Stomach (tissue), 9 donors: Measurements from ENCODE around the gene VAPA. TPM values are rescaled to one million over a fixed set of nuclear protein-coding genes. Genes with fewer than 3 reads are reported as not detected.
"Not testable (repeated sequence)": the region's sequence is repeated elsewhere in the genome, so short reads cannot be mapped to it uniquely, and the experiment has no call there.

ENCODE experiments used
- DNase-seq, 2 donors: peaks; one replicate each; pipeline versions ENCODE4 v3.0.0 to v3.0.0-alpha.2; 2013 to 2019
- H3K27ac ChIP-seq, 5 donors: fragments of 200-600 bp in 4 of 5; sonication (generic) in 4 of 5; one replicate each; pipeline ENCODE4 v1.5.1; 2013 to 2019; ENCODE audit warnings: mild to moderate bottlenecking in 1 of 5, moderate library complexity in 1 of 5
- H3K27me3 ChIP-seq, 3 donors: fragments of 200-600 bp; sonication (generic); one replicate each; pipeline ENCODE4 v1.5.1; 2017 to 2019; ENCODE audit warnings: mixed run types in 1 of 3
- H3K36me3 ChIP-seq, 4 donors: fragments of 200-600 bp; sonication (generic); 1 replicate in 3 of 4; 2 replicates in 1 of 4; pipeline ENCODE4 v1.5.1; 2016 to 2019
- H3K4me1 ChIP-seq, 4 donors: fragments of 200-600 bp; sonication (generic); one replicate each; pipeline ENCODE4 v1.5.1; 2016 to 2019
- H3K4me3 ChIP-seq, 4 donors: fragments of 200-600 bp; sonication (generic) in 3 of 4; one replicate each; pipeline ENCODE4 v1.5.1; 2016 to 2019; ENCODE audit warnings: mild to moderate bottlenecking in 1 of 4
- H3K9me3 ChIP-seq, 4 donors: fragments of 200-600 bp; sonication (generic); one replicate each; pipeline ENCODE4 v1.5.1; 2016 to 2019
- EP300 ChIP-seq: sonication (generic); formaldehyde crosslinking; IDR thresholded peaks from one replicate; pipeline ENCODE4 v1.6.1; 2017; ENCODE audit warnings: antibody characterized with exemption
- POLR2A ChIP-seq, 4 donors: fragments of 450-650 bp; IDR thresholded peaks; one replicate each; pipeline ENCODE4 v1.6.1; 2016; ENCODE audit warnings: antibody characterized with exemption in 4 of 4, control low read depth in 2 of 4, mild to moderate bottlenecking in 1 of 4, moderate library complexity in 1 of 4
- POLR2AphosphoS5 ChIP-seq, 3 donors: sonication (generic); formaldehyde crosslinking; IDR thresholded peaks; one replicate each; pipeline ENCODE4 v1.6.1; 2016; ENCODE audit warnings: antibody characterized with exemption in 3 of 3
- WGBS, 5 donors: extraction: QIAGEN DNeasy Blood & Tissue Kit in 3 of 5; methylation state at CpG; one replicate each; pipeline versions ENCODE4 v1.1.5 to v1.1.7; 2013 to 2018; 5-methylcytosine and 5-hydroxymethylcytosine counted together
- intact Hi-C: fragments of 100-400 bp; cut with DNase I; formaldehyde crosslinking; loops from one replicate; pipeline ENCODE4 v1.15.1; 2023; ENCODE audit warnings: low total_unique reads
- polyA plus RNA-seq, 3 donors: library from polyadenylated mRNA; stranded (reverse); fragments of 200-250 nt; gene quantifications; one replicate each; pipeline ENCODE4 v1.2.3, GENCODE V29; 2013
- total RNA-seq, 5 donors: library from RNA; depleted of rRNA; stranded (reverse); fragments of >200 nt; gene quantifications; one replicate each; pipeline versions ENCODE4 v1.1.0 to v1.2.3, GENCODE V29; 2014 to 2016
- TF ChIP-seq, protein P1 (sequence below), 7 experiments: fragments of 450-650 bp in 4 of 7; fragments of 200-600 bp in 3 of 7; sonication (generic) in 3 of 7; IDR thresholded peaks; one replicate each; pipeline ENCODE4 v1.5.1; 2016 to 2019; ENCODE audit warnings: antibody characterized with exemption in 7 of 7, control low read depth in 2 of 7, mild to moderate bottlenecking in 1 of 7
- donor health status: healthy with polysubstance abuse.
- donor health status: Bipolar disorder and iron deficiency.
- donor health status: healthy.

The VAPA gene
- total and polyA plus RNA-seq, 8 donors, result 113 to 822 (median 169) TPM

DNA sequence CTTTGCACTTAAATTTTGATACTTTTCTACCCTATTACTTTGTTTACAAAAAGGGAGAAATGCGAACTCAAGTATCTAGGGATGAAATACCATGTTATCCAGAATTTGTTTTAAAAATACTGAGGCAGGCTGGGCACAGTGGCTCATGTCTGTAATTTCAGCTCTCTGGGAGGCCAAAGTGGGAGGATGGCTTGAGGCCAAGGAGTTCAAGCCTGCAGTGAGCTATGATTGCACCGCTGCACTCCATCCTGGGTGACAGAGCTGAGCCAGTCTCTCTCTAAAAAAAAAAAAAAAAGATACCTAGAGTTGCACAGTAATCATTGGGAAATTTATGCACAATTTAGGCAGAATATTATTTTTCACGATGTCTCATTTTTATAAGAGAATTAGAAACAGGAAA, 12.4 kb upstream of the VAPA start:
- Histone ChIP-seq H3K27ac (no peak overlapping the region), H3K36me3 (no peaks in the 10 kb centered on the region), H3K4me3 (no peak overlapping the region), H3K27me3 (no peaks in the 10 kb centered on the region), H3K4me1 (peaks cover 0 to 13% (median 0%) of the 10 kb centered on the region in 4 donors), H3K9me3 (no peaks in the 10 kb centered on the region)
- WGBS, 5 donors, result 57 to 88% (median 73%) methylated on average over 3 of the region's 3 CpGs
- DNase-seq, result no peak
- TF ChIP-seq EP300 (no peak), POLR2AphosphoS5 (IDR thresholded peaks at IDR 0.05) (no peak), POLR2A (IDR thresholded peaks at IDR 0.05) (no peak)
- TF ChIP-seq, protein P1, sequence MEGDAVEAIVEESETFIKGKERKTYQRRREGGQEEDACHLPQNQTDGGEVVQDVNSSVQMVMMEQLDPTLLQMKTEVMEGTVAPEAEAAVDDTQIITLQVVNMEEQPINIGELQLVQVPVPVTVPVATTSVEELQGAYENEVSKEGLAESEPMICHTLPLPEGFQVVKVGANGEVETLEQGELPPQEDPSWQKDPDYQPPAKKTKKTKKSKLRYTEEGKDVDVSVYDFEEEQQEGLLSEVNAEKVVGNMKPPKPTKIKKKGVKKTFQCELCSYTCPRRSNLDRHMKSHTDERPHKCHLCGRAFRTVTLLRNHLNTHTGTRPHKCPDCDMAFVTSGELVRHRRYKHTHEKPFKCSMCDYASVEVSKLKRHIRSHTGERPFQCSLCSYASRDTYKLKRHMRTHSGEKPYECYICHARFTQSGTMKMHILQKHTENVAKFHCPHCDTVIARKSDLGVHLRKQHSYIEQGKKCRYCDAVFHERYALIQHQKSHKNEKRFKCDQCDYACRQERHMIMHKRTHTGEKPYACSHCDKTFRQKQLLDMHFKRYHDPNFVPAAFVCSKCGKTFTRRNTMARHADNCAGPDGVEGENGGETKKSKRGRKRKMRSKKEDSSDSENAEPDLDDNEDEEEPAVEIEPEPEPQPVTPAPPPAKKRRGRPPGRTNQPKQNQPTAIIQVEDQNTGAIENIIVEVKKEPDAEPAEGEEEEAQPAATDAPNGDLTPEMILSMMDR (IDR thresholded peaks at IDR 0.05), result no peak
- intact Hi-C loops, result no loop called here

DNA sequence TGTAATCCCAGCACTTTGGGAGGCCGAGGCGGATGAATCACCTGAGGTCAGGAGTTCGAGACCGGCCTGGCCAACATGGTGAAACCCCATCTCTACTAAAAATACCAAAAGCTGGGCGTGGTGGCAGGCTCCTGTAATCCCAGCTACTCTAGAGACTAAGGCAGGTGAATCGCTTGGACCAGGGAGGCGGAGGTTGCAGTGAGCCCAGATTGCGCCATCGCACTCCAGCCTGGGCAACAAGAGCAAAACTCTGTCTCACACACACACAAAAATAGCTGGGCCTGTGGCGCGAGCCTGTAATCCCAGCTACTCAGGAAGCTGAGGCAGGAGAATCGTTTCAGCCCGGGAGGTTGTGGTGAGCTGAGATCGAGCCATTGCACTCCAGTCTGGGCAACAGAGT, 11.6 kb upstream of the VAPA start:
- H3K36me3 ChIP-seq, DNase-seq, H3K9me3 ChIP-seq, H3K27me3 ChIP-seq, intact Hi-C loops, H3K27ac ChIP-seq, H3K4me3 ChIP-seq: not testable (repeated sequence)
- H3K4me1 ChIP-seq, result peaks cover 0 to 13% (median 0%) of the 10 kb centered on the region in 4 donors
- WGBS, 5 donors, result 87 to 96% (median 92%) methylated on average over 14 of the region's 14 CpGs

DNA sequence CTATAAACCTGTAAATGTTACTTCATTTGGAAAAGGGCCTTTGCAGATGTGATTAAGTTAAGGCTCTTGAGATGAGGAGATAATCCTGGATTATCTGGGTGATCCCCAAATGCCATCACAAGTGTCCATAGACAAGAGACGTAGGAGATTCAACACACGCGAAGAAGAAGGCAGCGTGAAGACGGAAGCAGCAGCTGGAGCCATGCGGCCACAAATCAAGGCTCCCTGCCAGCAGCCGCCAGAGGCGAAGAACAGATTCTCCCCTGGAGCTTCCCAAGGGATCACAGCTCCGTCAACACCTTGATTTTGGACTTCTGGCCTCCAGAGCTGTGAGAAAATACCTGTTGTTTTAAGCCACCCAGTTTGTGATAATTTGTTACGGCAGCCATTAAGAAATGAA, 11.0 kb upstream of the VAPA start:
- Histone ChIP-seq H3K27me3 (no peaks in the 10 kb centered on the region), H3K27ac (no peak overlapping the region), H3K36me3 (no peaks in the 10 kb centered on the region), H3K4me1 (peaks cover 0 to 13% (median 0%) of the 10 kb centered on the region in 4 donors), H3K4me3 (no peak overlapping the region), H3K9me3 (no peaks in the 10 kb centered on the region)
- intact Hi-C loops, result no loop called here
- TF ChIP-seq EP300 (no peak), POLR2AphosphoS5 (IDR thresholded peaks at IDR 0.05) (no peak), POLR2A (IDR thresholded peaks at IDR 0.05) (no peak)
- TF ChIP-seq, protein P1 (IDR thresholded peaks at IDR 0.05), result no peak
- DNase-seq, result no peak
- WGBS, 5 donors, result 76 to 86% (median 80%) methylated on average over 10 of the region's 10 CpGs

DNA sequence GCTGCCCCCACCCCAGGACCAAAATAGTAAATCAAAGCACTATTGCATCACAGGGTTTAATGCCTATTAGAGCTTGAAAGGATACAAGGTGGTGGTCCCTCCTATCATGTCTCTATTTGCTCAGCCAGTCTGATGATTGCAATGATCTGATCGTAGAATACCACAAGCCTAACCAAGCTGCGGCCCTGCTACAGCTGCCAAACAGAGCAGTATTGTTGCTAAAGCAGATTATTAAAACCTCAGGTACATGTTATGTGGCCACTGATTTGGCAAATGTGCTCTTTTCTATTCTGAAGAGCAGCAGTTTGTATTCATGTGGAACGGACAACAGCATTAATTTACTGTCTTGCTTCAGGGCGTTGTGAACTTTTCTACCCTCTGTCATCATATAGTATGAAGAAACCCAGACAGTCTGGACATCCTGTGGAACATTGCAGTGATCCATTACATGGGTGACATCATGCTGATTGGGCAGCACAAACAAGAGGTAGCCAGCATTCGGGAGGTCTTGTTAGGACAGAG, 8.4 kb upstream of the VAPA start:
- DNase-seq, result no peak
- H3K36me3 ChIP-seq, result no peaks in the 10 kb centered on the region
- intact Hi-C loops, result no loop called here
- no peak overlapping the region for H3K4me3 ChIP-seq
- peak in 1 of 3 donors; percentile 51 for TF ChIP-seq POLR2AphosphoS5 (IDR thresholded peaks at IDR 0.05)
- TF ChIP-seq, protein P1 (IDR thresholded peaks at IDR 0.05), result no peak
- H3K27ac ChIP-seq, result no peak overlapping the region
- 48 to 73% (median 71%) methylated on average over 5 of the region's 5 CpGs for WGBS, 5 donors
- H3K9me3 ChIP-seq, result no peaks in the 10 kb centered on the region
- peaks cover 0 to 13% (median 0%) of the 10 kb centered on the region in 4 donors for H3K4me1 ChIP-seq
- H3K27me3 ChIP-seq, result no peaks in the 10 kb centered on the region

DNA sequence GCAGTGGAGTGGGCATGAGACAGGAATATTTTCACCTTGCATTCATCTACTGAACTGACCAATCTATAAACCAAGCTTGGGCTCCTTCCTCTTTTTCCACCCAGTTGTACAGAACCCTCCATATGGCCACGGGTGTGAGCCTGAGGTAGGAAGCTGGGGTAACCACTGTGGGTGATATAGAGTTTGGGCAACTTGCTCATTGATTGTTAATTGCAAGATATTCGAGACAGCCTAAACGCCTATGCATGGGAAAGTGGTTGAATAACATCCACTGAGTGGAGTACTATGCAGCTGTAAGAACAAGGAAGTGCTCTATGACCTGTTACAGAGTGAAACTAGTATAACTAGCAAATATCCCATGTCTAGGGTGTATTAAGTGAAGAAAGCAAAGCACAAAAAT, 7.3 kb upstream of the VAPA start:
- H3K36me3 ChIP-seq, result no peaks in the 10 kb centered on the region
- peaks cover 0 to 7% (median 0%) of the 10 kb centered on the region in 4 donors for H3K4me1 ChIP-seq
- no peak overlapping the region for H3K27ac ChIP-seq
- H3K27me3 ChIP-seq, result no peaks in the 10 kb centered on the region
- no peak for DNase-seq
- H3K4me3 ChIP-seq, result no peak overlapping the region
- intact Hi-C loops, result no loop called here
- TF ChIP-seq EP300 (no peak), POLR2AphosphoS5 (IDR thresholded peaks at IDR 0.05) (no peak), POLR2A (IDR thresholded peaks at IDR 0.05) (no peak)
- TF ChIP-seq, protein P1 (IDR thresholded peaks at IDR 0.05), result no peak
- WGBS, 5 donors, result 75 to 88% (median 83%) methylated on average over 3 of the region's 3 CpGs
- no peaks in the 10 kb centered on the region for H3K9me3 ChIP-seq
